Stimulated activated CD4-positive, alpha-beta T cell treated with anti-CD3 and anti-CD28 coated beads, Interleukin-2, amount 100 ng/mL, for 4 hours (primary cell): ENCODE measurements around the gene PCDH15.
"Not testable (repeated sequence)": the region's sequence is repeated elsewhere in the genome, so short reads cannot be mapped to it uniquely, and the experiment has no call there.

Experiments
- DNase-seq: peaks from one replicate; pipeline ENCODE4 v3.0.0-alpha.2; 2020; ENCODE audit warnings: low read depth

The PCDH15 gene

GRCh38 chr10:54554028-54554427, 247.0 kb downstream of the PCDH15 start:
- no peak for DNase-seq

- DNase-seq = no peak
These were observed 251.0 kb downstream of the PCDH15 start for GRCh38 chr10:54550016-54550415.

- no peak for DNase-seq
These were observed 269.7 kb downstream of the PCDH15 start for GRCh38 chr10:54531296-54531695.

- no peak for DNase-seq
These were observed 270.7 kb downstream of the PCDH15 start for GRCh38 chr10:54530299-54530698.

- DNase-seq = no peak
These were observed 275.2 kb downstream of the PCDH15 start for GRCh38 chr10:54525816-54526215.

GRCh38 chr10:54515244-54515643, 285.8 kb downstream of the PCDH15 start:
- not testable (repeated sequence) for DNase-seq

- no peak for DNase-seq
These were observed 297.2 kb downstream of the PCDH15 start for GRCh38 chr10:54503863-54504262.

GRCh38 chr10:54501929-54502328, 299.1 kb downstream of the PCDH15 start:
- no peak for DNase-seq

GRCh38 chr10:54496852-54497251, 304.2 kb downstream of the PCDH15 start:
- no peak for DNase-seq

GRCh38 chr10:54487743-54488142, 313.3 kb downstream of the PCDH15 start:
- no peak for DNase-seq

- no peak for DNase-seq
These were observed 315.1 kb downstream of the PCDH15 start for GRCh38 chr10:54485971-54486370.

- DNase-seq = no peak
These were observed 316.8 kb downstream of the PCDH15 start for GRCh38 chr10:54484186-54484585.

- DNase-seq = no peak
These were observed 322.4 kb downstream of the PCDH15 start for GRCh38 chr10:54478601-54479000.

- DNase-seq = no peak
These were observed 323.3 kb downstream of the PCDH15 start for GRCh38 chr10:54477738-54478137.

GRCh38 chr10:54470324-54470631, 330.8 kb downstream of the PCDH15 start:
- no peak for DNase-seq

GRCh38 chr10:54469587-54470323, 331.3 kb downstream of the PCDH15 start:
- DNase-seq = no peak

- no peak for DNase-seq
These were observed 346.8 kb downstream of the PCDH15 start for GRCh38 chr10:54454271-54454670.

- DNase-seq = no peak
These were observed 352.0 kb downstream of the PCDH15 start for GRCh38 chr10:54449056-54449455.

GRCh38 chr10:54444170-54444569, 356.9 kb downstream of the PCDH15 start:
- no peak for DNase-seq

GRCh38 chr10:54441275-54441674, 359.8 kb downstream of the PCDH15 start:
- DNase-seq = no peak

GRCh38 chr10:54434782-54435181, 366.2 kb downstream of the PCDH15 start:
- no peak for DNase-seq

- DNase-seq = no peak
These were observed 385.5 kb downstream of the PCDH15 start for GRCh38 chr10:54415483-54415882.

- no peak for DNase-seq
These were observed 398.5 kb downstream of the PCDH15 start for GRCh38 chr10:54402576-54402975.

GRCh38 chr10:54396031-54396430, 405.0 kb downstream of the PCDH15 start:
- no peak for DNase-seq
